ENCODE results near the gene PLEKHA5.

Gene PLEKHA5

DNA sequence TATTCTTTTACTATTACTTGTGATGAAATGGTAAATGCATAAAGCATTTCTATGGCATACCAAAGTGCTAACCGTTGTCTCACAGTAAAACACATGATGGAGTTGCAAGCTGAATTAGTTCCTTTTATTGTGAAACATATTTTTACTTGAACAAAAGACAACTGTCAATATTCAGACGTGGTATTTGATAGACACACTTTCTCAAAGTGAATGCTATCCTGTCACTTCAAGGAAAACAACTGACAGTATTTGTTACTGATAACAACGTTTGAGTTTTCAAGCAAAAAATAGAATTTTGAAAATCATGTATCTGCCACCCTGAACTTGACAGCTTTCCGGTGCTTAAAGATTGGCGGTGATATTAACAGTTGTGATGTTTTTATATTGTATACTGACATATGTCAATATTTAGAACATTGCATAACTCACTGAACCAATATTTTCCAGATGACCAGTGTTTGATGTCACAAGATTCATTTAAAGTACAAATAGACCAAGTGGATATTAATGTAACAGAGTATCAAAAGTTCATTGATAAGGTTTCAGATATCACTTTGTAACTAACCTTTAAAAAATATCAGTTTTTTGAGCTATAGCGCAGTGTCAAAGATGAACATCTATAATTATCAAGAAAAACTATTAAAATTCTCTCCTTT is 156.4 kb downstream of the PLEKHA5 start:
- Histone ChIP-seq H2AFZ (ENCODE audit: low read length) (no peak overlapping the region), H3K4me2 (ENCODE audit: low read length) (no peak overlapping the region), H3K4me1 (ENCODE audit: insufficient read depth, low read length, severe bottlenecking) (no peaks in the 10 kb centered on the region), H3K9me3 (ENCODE audit: low read length) (no peaks in the 10 kb centered on the region), H3K27me3 (ENCODE audit: insufficient read depth, low read length) (no peaks in the 10 kb centered on the region), H3K36me3 (ENCODE audit: insufficient read depth, low read length) (no peaks in the 10 kb centered on the region), H3K9ac (ENCODE audit: low read length) (no peak overlapping the region), H4K20me1 (ENCODE audit: insufficient read depth, low read length) (no peaks in the 10 kb centered on the region), H3K4me3 (ENCODE audit: low read depth, low read length, poor library complexity, severe bottlenecking) (no peak overlapping the region), H3K79me2 (ENCODE audit: insufficient read depth, low read length) (no peaks in the 10 kb centered on the region), H3K27ac (ENCODE audit: low read depth, low read length, poor library complexity, severe bottlenecking) (no peak overlapping the region), H3K9me2 (ENCODE audit: low read depth, low read length) (no peaks in the 10 kb centered on the region), H3F3A (ENCODE audit: insufficient read depth, low read length) (no peaks in the 10 kb centered on the region)
- TF ChIP-seq, protein P1, sequence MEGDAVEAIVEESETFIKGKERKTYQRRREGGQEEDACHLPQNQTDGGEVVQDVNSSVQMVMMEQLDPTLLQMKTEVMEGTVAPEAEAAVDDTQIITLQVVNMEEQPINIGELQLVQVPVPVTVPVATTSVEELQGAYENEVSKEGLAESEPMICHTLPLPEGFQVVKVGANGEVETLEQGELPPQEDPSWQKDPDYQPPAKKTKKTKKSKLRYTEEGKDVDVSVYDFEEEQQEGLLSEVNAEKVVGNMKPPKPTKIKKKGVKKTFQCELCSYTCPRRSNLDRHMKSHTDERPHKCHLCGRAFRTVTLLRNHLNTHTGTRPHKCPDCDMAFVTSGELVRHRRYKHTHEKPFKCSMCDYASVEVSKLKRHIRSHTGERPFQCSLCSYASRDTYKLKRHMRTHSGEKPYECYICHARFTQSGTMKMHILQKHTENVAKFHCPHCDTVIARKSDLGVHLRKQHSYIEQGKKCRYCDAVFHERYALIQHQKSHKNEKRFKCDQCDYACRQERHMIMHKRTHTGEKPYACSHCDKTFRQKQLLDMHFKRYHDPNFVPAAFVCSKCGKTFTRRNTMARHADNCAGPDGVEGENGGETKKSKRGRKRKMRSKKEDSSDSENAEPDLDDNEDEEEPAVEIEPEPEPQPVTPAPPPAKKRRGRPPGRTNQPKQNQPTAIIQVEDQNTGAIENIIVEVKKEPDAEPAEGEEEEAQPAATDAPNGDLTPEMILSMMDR (IDR thresholded peaks at IDR 0.05; ENCODE audit: low read length): no peak
- TF ChIP-seq EZH2 (IDR thresholded peaks at IDR 0.05; ENCODE audit: borderline replicate concordance, low read length): no peak

DNA sequence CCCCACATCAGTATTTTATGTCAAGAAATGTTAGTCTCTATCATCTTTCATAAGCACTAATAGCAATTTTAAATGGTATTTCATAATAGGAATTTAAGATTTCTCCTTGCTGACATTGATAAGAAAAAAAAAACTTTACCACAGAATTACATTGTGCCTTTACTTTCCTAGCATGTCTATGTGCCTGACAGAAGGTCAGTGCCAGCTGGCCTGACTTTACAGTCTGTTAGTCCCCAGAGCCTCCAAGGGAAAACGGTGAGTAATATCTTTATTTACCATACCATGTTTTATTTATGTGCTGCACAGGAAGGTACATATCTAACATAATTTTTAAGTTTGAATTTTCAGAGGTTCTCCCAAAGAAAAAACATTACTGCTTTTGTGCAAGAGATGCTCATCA is 157.8 kb downstream of the PLEKHA5 start:
- Histone ChIP-seq H3K9me2 (ENCODE audit: low read depth, low read length) (no peaks in the 10 kb centered on the region), H3K79me2 (ENCODE audit: insufficient read depth, low read length) (no peaks in the 10 kb centered on the region), H3K4me2 (ENCODE audit: low read length) (no peak overlapping the region), H3K4me3 (ENCODE audit: low read depth, low read length, poor library complexity, severe bottlenecking) (no peak overlapping the region), H3F3A (ENCODE audit: insufficient read depth, low read length) (no peaks in the 10 kb centered on the region), H3K9ac (ENCODE audit: low read length) (no peak overlapping the region), H3K36me3 (ENCODE audit: insufficient read depth, low read length) (no peaks in the 10 kb centered on the region), H3K27ac (ENCODE audit: low read depth, low read length, poor library complexity, severe bottlenecking) (no peak overlapping the region), H3K27me3 (ENCODE audit: insufficient read depth, low read length) (no peaks in the 10 kb centered on the region), H4K20me1 (ENCODE audit: insufficient read depth, low read length) (no peaks in the 10 kb centered on the region), H2AFZ (ENCODE audit: low read length) (no peak overlapping the region), H3K4me1 (ENCODE audit: insufficient read depth, low read length, severe bottlenecking) (no peaks in the 10 kb centered on the region), H3K9me3 (ENCODE audit: low read length) (no peaks in the 10 kb centered on the region)
- TF ChIP-seq EZH2 (IDR thresholded peaks at IDR 0.05; ENCODE audit: borderline replicate concordance, low read length): no peak
- TF ChIP-seq, protein P1 (IDR thresholded peaks at IDR 0.05; ENCODE audit: low read length): no peak

DNA sequence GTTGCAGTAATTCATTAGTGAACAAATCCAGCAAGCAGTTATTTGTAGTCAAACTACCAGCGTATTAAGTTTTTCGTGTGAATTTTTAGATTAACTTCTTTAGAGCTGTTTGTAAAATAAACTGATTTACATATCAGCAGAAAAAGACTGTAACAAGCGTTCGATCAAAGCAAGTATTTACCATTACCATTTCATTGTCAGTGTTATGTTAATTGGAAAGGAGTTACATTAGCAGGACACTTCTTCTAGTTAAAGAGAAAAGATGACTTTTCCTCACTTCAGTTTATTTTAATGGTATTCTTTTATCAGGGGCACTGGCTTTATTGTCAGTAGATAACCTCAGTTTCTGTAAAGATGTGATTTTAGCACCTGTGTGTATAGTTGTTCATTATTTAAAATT is 158.6 kb downstream of the PLEKHA5 start:
- Histone ChIP-seq H3K9me3 (ENCODE audit: low read length) (no peaks in the 10 kb centered on the region), H4K20me1 (ENCODE audit: insufficient read depth, low read length) (no peaks in the 10 kb centered on the region), H3K79me2 (ENCODE audit: insufficient read depth, low read length) (no peaks in the 10 kb centered on the region), H3K4me2 (ENCODE audit: low read length) (no peak overlapping the region), H3K27me3 (ENCODE audit: insufficient read depth, low read length) (no peaks in the 10 kb centered on the region), H2AFZ (ENCODE audit: low read length) (no peak overlapping the region), H3K4me1 (ENCODE audit: insufficient read depth, low read length, severe bottlenecking) (no peaks in the 10 kb centered on the region), H3F3A (ENCODE audit: insufficient read depth, low read length) (no peaks in the 10 kb centered on the region), H3K27ac (ENCODE audit: low read depth, low read length, poor library complexity, severe bottlenecking) (no peak overlapping the region), H3K9me2 (ENCODE audit: low read depth, low read length) (no peaks in the 10 kb centered on the region), H3K36me3 (ENCODE audit: insufficient read depth, low read length) (no peaks in the 10 kb centered on the region), H3K4me3 (ENCODE audit: low read depth, low read length, poor library complexity, severe bottlenecking) (no peak overlapping the region), H3K9ac (ENCODE audit: low read length) (no peak overlapping the region)
- no peak for TF ChIP-seq EZH2 (IDR thresholded peaks at IDR 0.05; ENCODE audit: borderline replicate concordance, low read length)
- TF ChIP-seq, protein P1 (IDR thresholded peaks at IDR 0.05; ENCODE audit: low read length): no peak

Measured in OCI-LY1 (cell line).